Measurements from ENCODE around the gene FAM186B.

- TF ChIP-seq POLR2A (IDR thresholded peaks at IDR 0.05) (no peak), CTCF (IDR thresholded peaks at IDR 0.05) (no peak), EP300 (IDR thresholded peaks at IDR 0.05) (no peak)
Observed at GRCh38 chr12:49619286-49619685, 13.8 kb upstream of the FAM186B start.
